Right ventricle myocardium inferior (tissue), 1 donor: ENCODE data around the gene AMZ2. TPM values are rescaled to one million over a fixed set of nuclear protein-coding genes. Genes with fewer than 3 reads are reported as not detected.
A peak's percentile ranks its signal among the peaks of the same experiment; 100 is the strongest.
"Not testable (repeated sequence)": the region's sequence is repeated elsewhere in the genome, so short reads cannot be mapped to it uniquely, and the experiment has no call there.

Experiments used
- ATAC-seq: fragments of 200-7000 bp; cut with Tn5 transposase; one replicate; pipeline ENCODE4 v1.9.1; 2020; ENCODE audit warnings: mild to moderate bottlenecking, moderate library complexity
- DNase-seq: peaks from one replicate; pipeline ENCODE4 v3.0.0; 2021; ENCODE audit errors: missing footprints
- intact Hi-C: fragments of 100-400 bp; cut with DNase I; formaldehyde crosslinking; loops from one replicate; pipeline ENCODE4 v1.11.0; 2022
- total RNA-seq: library from RNA; stranded (reverse); fragmentation: NEBNext Ultra II Directional; extraction: Animal tissue kit (Norgen Biotek cat#: 25700); gene quantifications from one replicate; pipeline ENCODE4 v1.2.1, GENCODE V29; 2021
- donor health status: DM: no; HTN: yes; CAD: no; lungs with severe emphysema.

AMZ2 gene
- total RNA-seq, 1 donor from 2014 or later = 89.8 TPM

- not testable (repeated sequence) for DNase-seq
- intact Hi-C loops = loop anchor here (2.0 to 10.0 kb wide), 4 partner anchors 136 to 502 kb away; no protein-coding TSS in a partner anchor
- peak; percentile 86 for ATAC-seq
Measured at GRCh38 chr17:68263101-68263681, 15.3 kb downstream of the AMZ2 start.

GRCh38 chr17:68265833-68266232 lies 18.0 kb downstream of the AMZ2 start:
- not testable (repeated sequence) for ATAC-seq, DNase-seq
- intact Hi-C loops = loop anchor here (10.0 kb wide), 1 partner anchor 499 kb away; no protein-coding TSS in a partner anchor

GRCh38 chr17:68273722-68274121 lies 25.9 kb downstream of the AMZ2 start:
- ATAC-seq (no peak), DNase-seq (no peak)
- intact Hi-C loops = no loop called here

GRCh38 chr17:68276339-68276738 lies 28.5 kb downstream of the AMZ2 start:
- ATAC-seq, DNase-seq, intact Hi-C loops: not testable (repeated sequence)

GRCh38 chr17:68277807-68278206 lies 30.0 kb downstream of the AMZ2 start:
- intact Hi-C loops = no loop called here
- ATAC-seq (no peak), DNase-seq (no peak)

- ATAC-seq, DNase-seq, intact Hi-C loops: not testable (repeated sequence)
Measured at GRCh38 chr17:68281965-68282364, 34.1 kb downstream of the AMZ2 start.

GRCh38 chr17:68288375-68288774 lies 40.5 kb downstream of the AMZ2 start:
- no peak for ATAC-seq
- no peak for DNase-seq
- intact Hi-C loops = no loop called here

- intact Hi-C loops = no loop called here
- ATAC-seq = no peak
Measured at GRCh38 chr17:68288804-68289203, 41.0 kb downstream of the AMZ2 start.

GRCh38 chr17:68289473-68289872 lies 41.6 kb downstream of the AMZ2 start:
- ATAC-seq = no peak
- intact Hi-C loops = no loop called here

More at GRCh38 chr17:68288804-68289203, 41.0 kb downstream of the AMZ2 start:
- no peak for DNase-seq

GRCh38 chr17:68289936-68290267 lies 42.1 kb downstream of the AMZ2 start:
- intact Hi-C loops = no loop called here
- ATAC-seq = no peak
- no peak for DNase-seq

More at GRCh38 chr17:68289473-68289872, 41.6 kb downstream of the AMZ2 start:
- DNase-seq = no peak

GRCh38 chr17:68290268-68290954 lies 42.6 kb downstream of the AMZ2 start:
- peak; percentile 74 for DNase-seq
- ATAC-seq = no peak
- intact Hi-C loops = no loop called here

GRCh38 chr17:68290955-68291835 lies 43.4 kb downstream of the AMZ2 start, which contains the start of the genes ARSG and SLC16A6:
Gene ARSG (plus strand): TSS chr17:68291495. CDS start chr17:68307494, 15,999 bp downstream.
Gene SLC16A6 (minus strand): TSS chr17:68291127. CDS start chr17:68278320, 12,807 bp downstream.
- intact Hi-C loops = no loop called here
- ATAC-seq (peak; percentile 30), DNase-seq (peak; percentile 88)

- peak; percentile 97 for DNase-seq
- intact Hi-C loops = no loop called here
- ATAC-seq = peak; percentile 80
Measured at GRCh38 chr17:68291836-68292688, 44.2 kb downstream of the AMZ2 start.

- intact Hi-C loops = no loop called here
- ATAC-seq = no peak
- DNase-seq = no peak
Measured at GRCh38 chr17:68292689-68293040, 44.8 kb downstream of the AMZ2 start.

- no peak for ATAC-seq
- DNase-seq = no peak
- intact Hi-C loops = no loop called here
Measured at GRCh38 chr17:68293490-68294195, 45.8 kb downstream of the AMZ2 start.

- no peak for ATAC-seq
- intact Hi-C loops = no loop called here
Measured at GRCh38 chr17:68294196-68294555, 46.3 kb downstream of the AMZ2 start.

GRCh38 chr17:68294617-68295016 lies 46.8 kb downstream of the AMZ2 start:
- intact Hi-C loops = no loop called here
- ATAC-seq = no peak
- DNase-seq = no peak

More at GRCh38 chr17:68294196-68294555, 46.3 kb downstream of the AMZ2 start:
- no peak for DNase-seq

- DNase-seq (no peak), ATAC-seq (no peak)
- intact Hi-C loops = no loop called here
Measured at GRCh38 chr17:68295086-68295485, 47.2 kb downstream of the AMZ2 start.
